Measurements from ENCODE around the gene ADAMTS6.
A peak's percentile ranks its signal among the peaks of the same experiment; 100 is the strongest.

ADAMTS6 gene

DNA sequence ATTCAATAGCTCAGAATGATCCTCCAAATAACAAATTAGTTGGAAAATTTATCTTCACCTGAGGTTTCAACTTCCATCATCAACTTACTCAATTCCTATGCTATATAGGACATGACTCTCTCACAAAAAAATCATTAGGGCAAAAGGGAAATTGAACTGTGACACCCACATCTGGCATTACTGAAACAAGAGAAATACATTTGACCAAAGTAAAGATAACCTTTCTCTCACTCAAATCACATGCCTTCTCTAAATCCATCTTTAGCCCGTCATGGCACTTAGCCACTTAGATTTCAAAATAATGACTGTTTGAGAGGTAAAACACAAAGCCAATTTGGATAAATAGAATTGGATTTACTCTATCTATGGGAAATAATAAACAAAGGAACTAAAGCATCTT is 126.4 kb downstream of the ADAMTS6 start:
- TF ChIP-seq, protein P1, sequence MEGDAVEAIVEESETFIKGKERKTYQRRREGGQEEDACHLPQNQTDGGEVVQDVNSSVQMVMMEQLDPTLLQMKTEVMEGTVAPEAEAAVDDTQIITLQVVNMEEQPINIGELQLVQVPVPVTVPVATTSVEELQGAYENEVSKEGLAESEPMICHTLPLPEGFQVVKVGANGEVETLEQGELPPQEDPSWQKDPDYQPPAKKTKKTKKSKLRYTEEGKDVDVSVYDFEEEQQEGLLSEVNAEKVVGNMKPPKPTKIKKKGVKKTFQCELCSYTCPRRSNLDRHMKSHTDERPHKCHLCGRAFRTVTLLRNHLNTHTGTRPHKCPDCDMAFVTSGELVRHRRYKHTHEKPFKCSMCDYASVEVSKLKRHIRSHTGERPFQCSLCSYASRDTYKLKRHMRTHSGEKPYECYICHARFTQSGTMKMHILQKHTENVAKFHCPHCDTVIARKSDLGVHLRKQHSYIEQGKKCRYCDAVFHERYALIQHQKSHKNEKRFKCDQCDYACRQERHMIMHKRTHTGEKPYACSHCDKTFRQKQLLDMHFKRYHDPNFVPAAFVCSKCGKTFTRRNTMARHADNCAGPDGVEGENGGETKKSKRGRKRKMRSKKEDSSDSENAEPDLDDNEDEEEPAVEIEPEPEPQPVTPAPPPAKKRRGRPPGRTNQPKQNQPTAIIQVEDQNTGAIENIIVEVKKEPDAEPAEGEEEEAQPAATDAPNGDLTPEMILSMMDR (IDR thresholded peaks at IDR 0.05; ENCODE audit: low read length, missing control alignments): no peak
- no peak overlapping the region for H3K4me3 ChIP-seq (replicated peaks; ENCODE audit: low read depth, low read length)
- DNase-seq (ENCODE audit: low read depth): no peak

DNA sequence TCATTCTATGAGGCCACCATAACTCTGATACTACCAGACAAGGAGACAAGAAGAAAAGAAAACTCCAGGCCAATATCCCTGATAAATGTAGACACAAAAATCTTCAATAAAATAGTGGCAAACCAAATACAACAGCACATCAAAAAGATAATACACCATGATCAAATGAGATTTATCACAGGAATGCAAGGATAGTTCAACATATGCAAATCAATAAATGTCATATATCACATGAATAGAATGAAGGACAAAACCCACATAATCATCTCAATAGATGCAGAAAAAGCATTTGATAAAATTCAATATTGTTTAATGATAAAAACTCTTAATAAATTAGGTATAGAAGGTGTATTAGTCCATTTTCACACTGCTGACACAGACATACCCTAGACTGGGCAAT is 139.9 kb downstream of the ADAMTS6 start:
- H3K4me3 ChIP-seq (replicated peaks; ENCODE audit: low read depth, low read length): no peak overlapping the region
- no peak for DNase-seq (ENCODE audit: low read depth)
- TF ChIP-seq, protein P1 (IDR thresholded peaks at IDR 0.05; ENCODE audit: low read length, missing control alignments): no peak

DNA sequence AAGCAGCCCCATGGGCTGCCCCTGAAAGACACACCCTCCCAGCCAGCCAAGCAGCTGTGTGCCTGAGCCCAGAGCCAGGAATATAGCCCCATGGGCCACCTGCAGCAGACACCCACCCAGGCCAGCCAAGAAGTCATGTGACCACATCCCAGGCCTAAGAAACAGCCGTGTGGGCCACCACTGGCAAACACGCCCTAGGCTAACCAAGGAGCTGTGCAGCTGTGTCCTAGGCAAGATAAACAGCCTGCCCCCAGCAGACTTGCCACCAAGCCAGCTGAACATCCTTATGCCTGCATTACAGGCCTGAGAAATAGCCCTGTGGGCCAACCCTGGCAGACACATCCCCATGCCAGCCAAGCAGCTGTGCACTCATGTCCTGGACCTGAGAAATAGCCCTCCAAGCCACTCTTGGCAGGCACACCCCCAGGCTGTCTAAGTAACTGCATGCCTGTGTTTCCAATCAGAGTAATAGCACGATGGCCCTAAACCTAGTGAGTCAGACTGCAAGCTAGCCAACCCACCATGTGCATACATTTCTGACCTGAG is 143.0 kb downstream of the ADAMTS6 start:
- H3K4me3 ChIP-seq (replicated peaks; ENCODE audit: low read depth, low read length): no peak overlapping the region
- TF ChIP-seq, protein P1 (IDR thresholded peaks at IDR 0.05; ENCODE audit: low read length, missing control alignments): no peak
- no peak for DNase-seq (ENCODE audit: low read depth)

DNA sequence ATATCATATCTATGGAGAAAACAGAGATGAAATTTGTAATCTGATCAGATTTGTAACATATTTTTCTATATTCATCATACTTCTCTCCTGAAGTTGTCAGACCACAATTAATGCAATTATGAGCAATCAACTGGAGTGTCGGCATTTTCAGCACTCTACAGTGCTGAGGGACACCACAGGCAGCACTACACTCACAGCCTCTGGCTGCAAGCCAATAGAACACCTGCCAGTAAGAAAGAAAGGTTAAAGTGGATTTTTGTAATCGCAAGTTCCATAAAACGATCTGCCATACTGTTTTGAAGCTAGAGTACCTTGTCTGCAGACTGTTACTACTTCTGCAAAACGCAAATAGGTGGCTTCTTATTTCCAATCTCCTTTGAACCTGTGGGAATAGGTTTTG is 147.6 kb downstream of the ADAMTS6 start:
- DNase-seq (ENCODE audit: low read depth): no peak
- no peak overlapping the region for H3K4me3 ChIP-seq (replicated peaks; ENCODE audit: low read depth, low read length)
- TF ChIP-seq, protein P1 (IDR thresholded peaks at IDR 0.05; ENCODE audit: low read length, missing control alignments): no peak

DNA sequence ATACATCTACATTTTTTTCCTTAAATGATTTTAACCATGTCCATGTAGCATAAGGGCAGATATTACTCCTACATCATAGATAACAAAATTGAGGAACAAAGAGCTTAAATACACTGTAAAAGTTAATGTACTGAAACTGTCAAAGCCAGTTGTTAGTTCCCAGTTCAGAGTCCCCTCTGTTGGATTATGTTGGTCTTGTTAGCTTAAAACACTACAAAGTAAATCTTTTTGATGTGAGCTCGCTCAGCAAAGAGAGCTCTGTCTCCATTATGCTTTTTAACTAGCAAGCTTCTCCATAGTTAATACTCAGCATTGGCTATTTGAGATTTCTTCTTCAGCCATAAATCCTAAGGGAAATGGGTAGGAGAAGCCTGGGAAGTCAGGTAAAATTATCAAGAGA is 149.1 kb downstream of the ADAMTS6 start:
- no peak overlapping the region for H3K4me3 ChIP-seq (replicated peaks; ENCODE audit: low read depth, low read length)
- no peak for DNase-seq (ENCODE audit: low read depth)
- TF ChIP-seq, protein P1 (IDR thresholded peaks at IDR 0.05; ENCODE audit: low read length, missing control alignments): no peak

DNA sequence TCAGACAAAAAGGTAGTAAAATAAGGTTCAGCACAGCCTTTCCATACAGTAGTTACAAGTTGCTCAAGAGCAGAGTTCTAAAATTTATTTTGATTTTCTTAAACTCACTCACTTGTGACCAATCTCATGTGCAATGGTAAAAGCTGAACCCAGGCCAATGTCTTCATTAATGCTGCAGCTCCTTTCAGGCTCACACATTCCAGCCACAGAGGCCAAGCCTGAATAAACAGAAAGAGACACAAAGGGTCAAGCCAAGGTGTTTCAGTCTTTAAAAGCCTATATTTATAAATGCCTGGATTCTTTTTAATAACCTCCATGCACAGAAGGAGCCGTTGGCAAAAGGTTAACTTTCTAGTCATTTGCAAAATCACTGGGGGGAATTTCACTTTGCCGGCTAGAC is 152.5 kb downstream of the ADAMTS6 start:
- TF ChIP-seq, protein P1 (IDR thresholded peaks at IDR 0.05; ENCODE audit: low read length, missing control alignments): no peak
- DNase-seq (ENCODE audit: low read depth): peak; percentile 22
- H3K4me3 ChIP-seq (replicated peaks; ENCODE audit: low read depth, low read length): no peak overlapping the region

DNA sequence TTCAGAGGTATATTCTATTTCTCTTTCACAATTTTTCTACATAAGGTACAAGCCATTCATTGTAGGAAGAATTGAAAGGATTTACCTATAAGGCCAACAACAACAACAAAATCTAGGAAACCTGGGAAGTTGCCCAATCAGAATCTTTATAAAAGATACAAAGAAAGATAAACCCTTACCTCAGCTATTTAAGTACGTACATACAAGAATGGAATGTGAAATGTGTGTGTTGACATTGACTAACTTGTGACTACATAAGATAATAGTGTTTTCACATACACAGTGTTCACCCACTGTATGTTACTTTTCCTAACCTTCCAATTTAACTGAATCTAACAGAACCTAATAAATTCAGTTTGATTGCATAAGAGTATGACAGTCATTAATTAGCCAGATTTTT is 154.1 kb downstream of the ADAMTS6 start:
- H3K4me3 ChIP-seq (replicated peaks; ENCODE audit: low read depth, low read length): no peak overlapping the region
- DNase-seq (ENCODE audit: low read depth): peak; percentile 85
- TF ChIP-seq, protein P1 (IDR thresholded peaks at IDR 0.05; ENCODE audit: low read length, missing control alignments): no peak

All from fibroblast of pulmonary artery (primary cell).